ENCODE data around the gene KCNJ6.

The KCNJ6 gene, protein sequence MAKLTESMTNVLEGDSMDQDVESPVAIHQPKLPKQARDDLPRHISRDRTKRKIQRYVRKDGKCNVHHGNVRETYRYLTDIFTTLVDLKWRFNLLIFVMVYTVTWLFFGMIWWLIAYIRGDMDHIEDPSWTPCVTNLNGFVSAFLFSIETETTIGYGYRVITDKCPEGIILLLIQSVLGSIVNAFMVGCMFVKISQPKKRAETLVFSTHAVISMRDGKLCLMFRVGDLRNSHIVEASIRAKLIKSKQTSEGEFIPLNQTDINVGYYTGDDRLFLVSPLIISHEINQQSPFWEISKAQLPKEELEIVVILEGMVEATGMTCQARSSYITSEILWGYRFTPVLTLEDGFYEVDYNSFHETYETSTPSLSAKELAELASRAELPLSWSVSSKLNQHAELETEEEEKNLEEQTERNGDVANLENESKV

GRCh38 chr21:37916310-37917051 lies at the start of gene KCNJ6:
TSS of gene KCNJ6 (minus strand) at chr21:37916457. CDS start at chr21:37840682, 75,775 bp downstream.
- Histone ChIP-seq H3K27ac (no peak within 1 kb of the TSS), H3K27me3 (replicated peaks) (peaks cover 29% of the 10 kb centered on the region), H3K36me3 (replicated peaks) (no peaks in the 10 kb centered on the region), H3K4me3 (ENCODE audit: low read depth, low read length) (peak within 1 kb of the TSS; percentile 41)
- DNase-seq: peak; percentile 25
- in situ Hi-C loops (cut with HindIII; ENCODE audit: low pct_ligation_motif_present, low sequenced_read_pairs): no loop called here
- TF ChIP-seq, protein P1, sequence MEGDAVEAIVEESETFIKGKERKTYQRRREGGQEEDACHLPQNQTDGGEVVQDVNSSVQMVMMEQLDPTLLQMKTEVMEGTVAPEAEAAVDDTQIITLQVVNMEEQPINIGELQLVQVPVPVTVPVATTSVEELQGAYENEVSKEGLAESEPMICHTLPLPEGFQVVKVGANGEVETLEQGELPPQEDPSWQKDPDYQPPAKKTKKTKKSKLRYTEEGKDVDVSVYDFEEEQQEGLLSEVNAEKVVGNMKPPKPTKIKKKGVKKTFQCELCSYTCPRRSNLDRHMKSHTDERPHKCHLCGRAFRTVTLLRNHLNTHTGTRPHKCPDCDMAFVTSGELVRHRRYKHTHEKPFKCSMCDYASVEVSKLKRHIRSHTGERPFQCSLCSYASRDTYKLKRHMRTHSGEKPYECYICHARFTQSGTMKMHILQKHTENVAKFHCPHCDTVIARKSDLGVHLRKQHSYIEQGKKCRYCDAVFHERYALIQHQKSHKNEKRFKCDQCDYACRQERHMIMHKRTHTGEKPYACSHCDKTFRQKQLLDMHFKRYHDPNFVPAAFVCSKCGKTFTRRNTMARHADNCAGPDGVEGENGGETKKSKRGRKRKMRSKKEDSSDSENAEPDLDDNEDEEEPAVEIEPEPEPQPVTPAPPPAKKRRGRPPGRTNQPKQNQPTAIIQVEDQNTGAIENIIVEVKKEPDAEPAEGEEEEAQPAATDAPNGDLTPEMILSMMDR (IDR thresholded peaks at IDR 0.05; ENCODE audit: low read depth, low read length, missing control alignments): peak; percentile 81

DNA sequence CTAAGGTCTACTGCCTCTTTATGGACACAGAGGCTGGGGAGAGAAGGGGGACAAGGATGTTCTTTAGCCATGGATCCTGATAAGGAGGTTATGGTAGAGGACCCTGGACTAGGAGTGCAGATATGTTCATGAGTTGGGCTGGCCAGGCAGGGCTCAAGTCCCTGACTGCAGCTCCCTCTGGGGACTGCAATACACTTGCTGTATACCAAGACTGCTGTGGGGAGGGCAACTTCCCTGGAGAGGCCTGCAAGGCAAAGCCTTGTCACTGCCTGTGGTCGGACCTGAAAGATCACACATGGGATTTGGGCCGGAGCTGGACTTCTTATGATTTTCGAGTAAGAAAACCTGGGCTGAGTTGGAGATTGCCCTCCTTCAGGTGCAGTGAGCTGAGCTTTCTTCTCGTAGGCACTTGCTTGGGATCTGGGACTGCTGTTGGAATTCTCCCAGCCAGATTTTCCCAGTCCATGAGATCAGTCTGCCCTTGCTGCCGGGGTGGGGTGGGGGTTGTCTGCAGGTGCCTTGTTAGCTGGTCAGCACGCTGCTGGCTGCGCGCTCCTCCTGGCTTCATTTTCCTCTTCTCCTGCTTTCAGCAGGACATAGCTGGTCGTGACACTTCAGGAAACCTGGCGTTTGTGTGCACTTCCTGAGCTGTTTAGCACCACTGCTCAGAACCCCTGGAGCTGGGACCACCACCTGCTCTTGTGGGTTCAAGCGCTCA lies 49.0 kb upstream of the KCNJ6 start:
- in situ Hi-C loops (cut with HindIII; ENCODE audit: low pct_ligation_motif_present, low sequenced_read_pairs): no loop called here
- DNase-seq: no peak
- H3K4me3 ChIP-seq (ENCODE audit: low read depth, low read length): no peak overlapping the region
- TF ChIP-seq, protein P1 (IDR thresholded peaks at IDR 0.05; ENCODE audit: low read depth, low read length, missing control alignments): no peak
- H3K27me3 ChIP-seq (replicated peaks): no peaks in the 10 kb centered on the region
- H3K36me3 ChIP-seq (replicated peaks): no peaks in the 10 kb centered on the region
- H3K27ac ChIP-seq: no peak overlapping the region

DNA sequence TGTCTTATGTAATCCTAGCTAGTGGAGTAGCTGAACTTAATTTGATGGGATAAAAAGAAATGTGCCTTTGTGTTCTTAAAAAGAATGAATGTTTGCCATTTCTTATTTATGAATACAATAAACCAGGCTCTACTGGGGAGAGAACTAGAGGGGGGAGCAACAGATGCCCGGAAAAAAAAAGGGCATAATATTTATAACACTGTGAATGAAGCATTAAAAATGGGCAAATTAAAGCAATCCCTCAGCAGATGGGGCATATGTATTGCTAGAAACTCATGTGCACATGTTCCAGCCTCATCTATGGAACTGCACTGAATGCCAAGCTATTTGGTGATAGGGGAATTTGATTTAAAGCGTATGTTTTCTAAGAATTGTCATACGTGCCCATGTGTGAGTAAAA lies 42.3 kb upstream of the KCNJ6 start:
- TF ChIP-seq, protein P1 (IDR thresholded peaks at IDR 0.05; ENCODE audit: low read depth, low read length, missing control alignments): no peak
- Histone ChIP-seq H3K36me3 (replicated peaks) (no peaks in the 10 kb centered on the region), H3K27ac (no peak overlapping the region), H3K4me3 (ENCODE audit: low read depth, low read length) (no peak overlapping the region), H3K27me3 (replicated peaks) (no peaks in the 10 kb centered on the region)
- in situ Hi-C loops (cut with HindIII; ENCODE audit: low pct_ligation_motif_present, low sequenced_read_pairs): no loop called here
- no peak for DNase-seq

DNA sequence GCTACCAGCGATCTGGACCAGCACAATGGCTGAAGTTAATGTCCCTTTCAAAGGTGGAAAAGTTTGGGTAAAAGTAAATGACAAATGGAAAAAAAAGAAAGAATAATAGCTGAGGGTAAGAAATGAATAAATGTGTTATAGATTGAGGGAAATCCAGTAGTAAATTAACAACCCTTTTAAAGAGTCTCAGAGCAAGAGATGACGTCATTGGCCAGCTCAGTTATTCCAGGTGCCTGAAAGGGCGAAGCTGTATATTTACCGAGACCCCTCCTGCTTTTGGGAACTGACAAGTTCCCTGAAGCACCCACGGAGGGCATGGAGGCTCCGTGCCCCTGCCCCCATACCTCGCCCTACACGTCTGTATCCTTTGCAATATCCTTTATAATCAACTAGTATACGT lies 40.5 kb upstream of the KCNJ6 start:
- Histone ChIP-seq H3K36me3 (replicated peaks) (no peaks in the 10 kb centered on the region), H3K27ac (no peak overlapping the region), H3K4me3 (ENCODE audit: low read depth, low read length) (no peak overlapping the region), H3K27me3 (replicated peaks) (no peaks in the 10 kb centered on the region)
- TF ChIP-seq, protein P1 (IDR thresholded peaks at IDR 0.05; ENCODE audit: low read depth, low read length, missing control alignments): no peak
- in situ Hi-C loops (cut with HindIII; ENCODE audit: low pct_ligation_motif_present, low sequenced_read_pairs): no loop called here
- DNase-seq: no peak

DNA sequence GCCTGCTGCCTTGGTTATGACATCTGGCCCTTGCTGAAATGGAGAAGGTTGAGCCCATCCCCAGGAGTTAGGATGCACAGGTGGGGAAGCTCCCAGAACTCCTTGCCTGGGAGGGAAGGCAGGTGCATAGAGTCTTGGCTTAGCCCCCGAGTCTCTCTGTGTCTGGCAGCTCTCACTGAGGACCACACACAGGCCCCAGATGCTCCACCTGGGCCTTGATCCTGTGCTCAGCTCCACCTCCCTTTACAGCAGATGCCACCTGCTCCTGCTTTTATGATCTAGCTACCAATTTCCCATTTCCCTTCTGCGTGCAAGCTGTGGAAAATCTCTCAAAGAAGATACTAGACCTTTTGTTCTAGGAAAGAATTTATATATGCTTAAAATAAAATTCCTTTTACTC lies 28.8 kb upstream of the KCNJ6 start:
- Histone ChIP-seq H3K36me3 (replicated peaks) (no peaks in the 10 kb centered on the region), H3K27me3 (replicated peaks) (no peaks in the 10 kb centered on the region), H3K27ac (no peak overlapping the region), H3K4me3 (ENCODE audit: low read depth, low read length) (no peak overlapping the region)
- in situ Hi-C loops (cut with HindIII; ENCODE audit: low pct_ligation_motif_present, low sequenced_read_pairs): no loop called here
- TF ChIP-seq, protein P1 (IDR thresholded peaks at IDR 0.05; ENCODE audit: low read depth, low read length, missing control alignments): no peak
- no peak for DNase-seq
